ENCODE data around the gene PPA2. TPM values are rescaled to one million over a fixed set of nuclear protein-coding genes. Genes with fewer than 3 reads are reported as not detected.

The PPA2 gene
- total and polyA plus RNA-seq, 2 donors (not counting 1 experiment from before 2014, with no cell fraction given) = 74.6 to 82.6 TPM

GRCh38 chr4:105462576-105462975 is 11.3 kb downstream of the PPA2 start:
- H3K27me3 ChIP-seq (ENCODE audit: control insufficient read depth, insufficient read depth, low read length) = no peaks in the 10 kb centered on the region
- no peaks in the 10 kb centered on the region for H3K9me3 ChIP-seq (ENCODE audit: control insufficient read depth, insufficient read depth, low read depth, low read length)
- H3K79me2 ChIP-seq (ENCODE audit: control insufficient read depth, insufficient read depth, low read length) = peaks cover 8% of the 10 kb centered on the region
- no peak for DNase-seq (ENCODE audit: low read depth in 2 of 2)
- H2AFZ ChIP-seq (ENCODE audit: low read length) = no peak overlapping the region
- H3K4me1 ChIP-seq (ENCODE audit: control insufficient read depth, extremely low read depth, insufficient read depth, low read length) = no peaks in the 10 kb centered on the region
- no peak for TF ChIP-seq EZH2 (IDR thresholded peaks at IDR 0.05; ENCODE audit: low read length, missing control alignments)
- no peak overlapping the region for H3K4me3 ChIP-seq (replicated peaks in 1 of 4; ENCODE audit: control extremely low read depth in 1 of 4, insufficient read depth in 1 of 4, low read depth in 3 of 4, low read length in 4 of 4)
- no peak overlapping the region for H3K27ac ChIP-seq (ENCODE audit: insufficient read depth, low read length)
- no peak overlapping the region for H3K9ac ChIP-seq (ENCODE audit: insufficient read depth, low read length)
- no peak overlapping the region for H3K4me2 ChIP-seq (ENCODE audit: extremely low read depth, insufficient read depth, low read length)
- H3K36me3 ChIP-seq (ENCODE audit: control insufficient read depth, insufficient read depth, low read length) = no peaks in the 10 kb centered on the region
- H4K20me1 ChIP-seq (ENCODE audit: control insufficient read depth, extremely low read depth, insufficient read depth, low read length) = no peaks in the 10 kb centered on the region

- Histone ChIP-seq H3K79me2 (ENCODE audit: control insufficient read depth, insufficient read depth, low read length) (peaks cover 3% of the 10 kb centered on the region), H2AFZ (ENCODE audit: low read length) (no peak overlapping the region), H3K4me3 (replicated peaks in 1 of 4; ENCODE audit: control extremely low read depth in 1 of 4, insufficient read depth in 1 of 4, low read depth in 3 of 4, low read length in 4 of 4) (no peak overlapping the region), H3K9me3 (ENCODE audit: control insufficient read depth, insufficient read depth, low read depth, low read length) (no peaks in the 10 kb centered on the region), H3K4me1 (ENCODE audit: control insufficient read depth, extremely low read depth, insufficient read depth, low read length) (no peaks in the 10 kb centered on the region), H3K27ac (ENCODE audit: insufficient read depth, low read length) (no peak overlapping the region), H3K36me3 (ENCODE audit: control insufficient read depth, insufficient read depth, low read length) (no peaks in the 10 kb centered on the region), H3K4me2 (ENCODE audit: extremely low read depth, insufficient read depth, low read length) (no peak overlapping the region), H3K9ac (ENCODE audit: insufficient read depth, low read length) (no peak overlapping the region), H4K20me1 (ENCODE audit: control insufficient read depth, extremely low read depth, insufficient read depth, low read length) (no peaks in the 10 kb centered on the region), H3K27me3 (ENCODE audit: control insufficient read depth, insufficient read depth, low read length) (no peaks in the 10 kb centered on the region)
- TF ChIP-seq EZH2 (IDR thresholded peaks at IDR 0.05; ENCODE audit: low read length, missing control alignments) (no peak), CTCF (conservative IDR thresholded peaks at IDR 0.05 in 1 of 2, IDR thresholded peaks at IDR 0.05 in 1 of 2; ENCODE audit: low read depth in 1 of 2, low read length in 2 of 2) (no peak)
- no peak for DNase-seq (ENCODE audit: low read depth in 2 of 2)
Measured at GRCh38 chr4:105461621-105462382, 12.1 kb downstream of the PPA2 start.

GRCh38 chr4:105461221-105461620 is 12.6 kb downstream of the PPA2 start:
- H3K36me3 ChIP-seq (ENCODE audit: control insufficient read depth, insufficient read depth, low read length) = no peaks in the 10 kb centered on the region
- no peak overlapping the region for H3K4me3 ChIP-seq (replicated peaks in 1 of 4; ENCODE audit: control extremely low read depth in 1 of 4, insufficient read depth in 1 of 4, low read depth in 3 of 4, low read length in 4 of 4)
- no peak overlapping the region for H3K9ac ChIP-seq (ENCODE audit: insufficient read depth, low read length)
- no peaks in the 10 kb centered on the region for H3K9me3 ChIP-seq (ENCODE audit: control insufficient read depth, insufficient read depth, low read depth, low read length)
- H3K27ac ChIP-seq (ENCODE audit: insufficient read depth, low read length) = no peak overlapping the region
- H3K4me1 ChIP-seq (ENCODE audit: control insufficient read depth, extremely low read depth, insufficient read depth, low read length) = no peaks in the 10 kb centered on the region
- no peaks in the 10 kb centered on the region for H3K79me2 ChIP-seq (ENCODE audit: control insufficient read depth, insufficient read depth, low read length)
- no peak for TF ChIP-seq EZH2 (IDR thresholded peaks at IDR 0.05; ENCODE audit: low read length, missing control alignments)
- no peak for TF ChIP-seq CTCF (conservative IDR thresholded peaks at IDR 0.05 in 1 of 2, IDR thresholded peaks at IDR 0.05 in 1 of 2; ENCODE audit: low read depth in 1 of 2, low read length in 2 of 2)
- peak; percentile 18 to 62 for DNase-seq (ENCODE audit: low read depth in 2 of 2)
- H3K27me3 ChIP-seq (ENCODE audit: control insufficient read depth, insufficient read depth, low read length) = no peaks in the 10 kb centered on the region
- no peak overlapping the region for H3K4me2 ChIP-seq (ENCODE audit: extremely low read depth, insufficient read depth, low read length)
- no peaks in the 10 kb centered on the region for H4K20me1 ChIP-seq (ENCODE audit: control insufficient read depth, extremely low read depth, insufficient read depth, low read length)
- no peak overlapping the region for H2AFZ ChIP-seq (ENCODE audit: low read length)

All from fibroblast of lung (primary cell).